HG03442 (cell line): ENCODE measurements around the gene HNRNPCL2.
"Not testable (repeated sequence)": the region's sequence is repeated elsewhere in the genome, so short reads cannot be mapped to it uniquely, and the experiment has no call there.

Experiments
- ATAC-seq: cut with Tn5 transposase; IDR thresholded peaks from one replicate; pipeline ENCODE4 v1.9.1; 2021; ENCODE audit warnings: mild to moderate bottlenecking, moderate library complexity; ENCODE audit not compliant: unreplicated experiment

Gene HNRNPCL2

GRCh38 chr1:13116754-13117153 lies at the start of gene HNRNPCL2:
HNRNPCL2 (minus strand) TSS chr1:13116854; CDS start chr1:13116400, 454 bp downstream.
- ATAC-seq = not testable (repeated sequence)

- not testable (repeated sequence) for ATAC-seq
Observed at GRCh38 chr1:13165531-13165930, 48.9 kb upstream of the HNRNPCL2 start, which contains the start of gene HNRNPCL4. HNRNPCL4 (minus strand) TSS chr1:13165631; CDS start chr1:13165467, 164 bp downstream.

DNA sequence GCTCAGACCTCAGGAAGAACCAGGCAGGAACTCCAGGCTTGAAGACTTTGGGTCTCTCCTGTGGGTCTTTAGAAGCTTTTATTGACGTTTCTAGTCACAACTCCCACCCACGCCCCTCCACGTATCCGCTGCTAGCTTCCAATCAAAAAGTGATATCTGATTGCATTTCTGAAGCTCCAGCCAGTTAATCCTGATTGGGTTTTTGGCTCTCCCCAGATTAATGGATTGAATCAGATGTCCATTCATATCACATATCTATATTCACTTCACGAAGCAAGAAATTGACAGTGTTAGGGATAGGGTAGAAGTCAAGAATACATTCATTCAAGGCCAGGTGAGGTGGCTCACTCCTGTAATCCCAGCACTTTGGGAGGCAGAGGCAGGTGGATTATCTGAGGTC lies 39.3 kb upstream of the HNRNPCL2 start, which contains the start of gene PRAMEF26:
Gene PRAMEF26, minus strand, starts transcription at position 101 of the 400 bp plus-strand sequence. CDS start 2,914 bp downstream, outside the sequence.
- ATAC-seq = not testable (repeated sequence)

DNA sequence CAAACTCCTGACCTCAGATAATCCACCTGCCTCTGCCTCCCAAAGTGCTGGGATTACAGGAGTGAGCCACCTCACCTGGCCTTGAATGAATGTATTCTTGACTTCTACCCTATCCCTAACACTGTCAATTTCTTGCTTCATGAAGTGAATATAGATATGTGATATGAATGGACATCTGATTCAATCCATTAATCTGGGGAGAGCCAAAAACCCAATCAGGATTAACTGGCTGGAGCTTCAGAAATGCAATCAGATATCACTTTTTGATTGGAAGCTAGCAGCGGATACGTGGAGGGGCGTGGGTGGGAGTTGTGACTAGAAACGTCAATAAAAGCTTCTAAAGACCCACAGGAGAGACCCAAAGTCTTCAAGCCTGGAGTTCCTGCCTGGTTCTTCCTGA lies 46.2 kb downstream of the HNRNPCL2 start, which contains the start of gene PRAMEF25:
Gene PRAMEF25, plus strand, starts transcription at position 301 of the 400 bp plus-strand sequence. CDS start 2,920 bp downstream, outside the sequence.
- ATAC-seq = not testable (repeated sequence)
